NCI-H748 (cell line): ENCODE measurements around the gene MAPK1.
A peak's percentile ranks its signal among the peaks of the same experiment; 100 is the strongest.
"Not testable (repeated sequence)": the region's sequence is repeated elsewhere in the genome, so short reads cannot be mapped to it uniquely, and the experiment has no call there.

Source experiments
- DNase-seq: peaks from one replicate; lab custom pipeline; 2025; ENCODE audit not compliant: unreplicated experiment; lab: John Stamatoyannopoulos, UW

The MAPK1 gene

DNA sequence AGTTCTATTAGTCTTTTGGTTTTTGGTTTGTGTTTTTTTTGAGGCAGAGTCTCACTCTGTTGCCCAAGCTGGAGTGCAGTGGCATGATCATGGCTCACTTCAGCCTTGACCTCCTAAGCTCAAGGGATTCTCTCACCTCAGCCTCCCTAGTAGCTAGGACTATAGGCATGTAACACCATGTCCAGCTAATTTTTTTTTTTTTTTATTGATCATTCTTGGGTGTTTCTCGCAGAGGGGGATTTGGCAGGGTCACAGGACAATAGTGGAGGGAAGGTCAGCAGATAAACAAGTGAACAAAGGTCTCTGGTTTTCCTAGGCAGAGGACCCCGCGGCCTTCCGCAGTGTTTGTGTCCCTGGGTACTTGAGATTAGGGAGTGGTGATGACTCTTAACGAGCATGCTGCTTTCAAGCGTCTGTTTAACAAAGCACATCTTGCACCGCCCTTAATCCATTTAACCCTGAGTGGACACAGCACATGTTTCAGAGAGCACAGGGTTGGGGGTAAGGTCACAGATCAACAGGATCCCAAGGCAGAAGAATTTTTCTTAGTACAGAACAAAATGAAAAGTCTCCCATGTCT is 15.4 kb upstream of the MAPK1 start:
- DNase-seq: not testable (repeated sequence)

DNA sequence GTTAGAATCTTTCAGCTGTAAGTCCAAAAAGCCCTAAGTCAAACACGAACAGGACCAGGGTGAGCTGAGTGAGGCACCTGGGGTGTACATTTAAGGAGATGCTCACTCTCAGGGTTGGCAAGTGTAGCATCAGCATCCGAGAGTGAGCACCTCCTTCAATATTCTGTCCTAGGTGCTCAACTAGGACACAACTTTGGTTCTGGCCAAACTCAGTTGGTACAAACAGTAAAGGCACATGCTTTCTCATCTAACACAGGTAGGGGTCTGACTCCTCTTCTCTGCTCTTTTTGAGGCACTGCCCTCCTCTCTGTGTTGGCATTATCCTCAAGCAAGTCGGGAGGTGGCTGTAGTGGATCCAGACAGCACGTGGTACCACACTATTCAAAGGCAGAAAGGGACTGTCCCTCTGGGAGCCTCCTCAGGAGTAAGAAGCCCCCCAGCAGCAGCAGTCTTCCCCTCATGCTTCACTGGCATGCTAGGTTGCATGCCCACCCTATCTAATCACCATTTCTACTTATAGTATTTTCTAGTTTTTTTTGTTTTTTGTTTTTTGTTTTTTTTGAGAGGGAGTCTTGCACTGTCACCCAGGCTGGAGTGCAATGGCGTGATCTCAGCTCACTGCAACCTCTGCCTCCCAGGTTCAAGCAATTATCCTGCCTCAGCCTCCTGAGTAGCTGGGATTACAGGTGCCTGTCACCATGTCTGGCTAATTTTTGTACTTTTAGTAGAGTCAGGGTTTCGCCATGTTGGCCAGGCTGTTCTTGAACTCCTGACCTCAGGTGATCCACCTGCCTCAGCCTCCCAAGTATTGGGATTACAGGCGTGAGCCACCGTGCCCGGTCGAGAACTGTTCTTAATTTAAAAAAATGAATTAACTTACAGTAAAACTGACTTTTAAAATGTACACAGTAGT is 14.7 kb upstream of the MAPK1 start:
- no peak for DNase-seq

DNA sequence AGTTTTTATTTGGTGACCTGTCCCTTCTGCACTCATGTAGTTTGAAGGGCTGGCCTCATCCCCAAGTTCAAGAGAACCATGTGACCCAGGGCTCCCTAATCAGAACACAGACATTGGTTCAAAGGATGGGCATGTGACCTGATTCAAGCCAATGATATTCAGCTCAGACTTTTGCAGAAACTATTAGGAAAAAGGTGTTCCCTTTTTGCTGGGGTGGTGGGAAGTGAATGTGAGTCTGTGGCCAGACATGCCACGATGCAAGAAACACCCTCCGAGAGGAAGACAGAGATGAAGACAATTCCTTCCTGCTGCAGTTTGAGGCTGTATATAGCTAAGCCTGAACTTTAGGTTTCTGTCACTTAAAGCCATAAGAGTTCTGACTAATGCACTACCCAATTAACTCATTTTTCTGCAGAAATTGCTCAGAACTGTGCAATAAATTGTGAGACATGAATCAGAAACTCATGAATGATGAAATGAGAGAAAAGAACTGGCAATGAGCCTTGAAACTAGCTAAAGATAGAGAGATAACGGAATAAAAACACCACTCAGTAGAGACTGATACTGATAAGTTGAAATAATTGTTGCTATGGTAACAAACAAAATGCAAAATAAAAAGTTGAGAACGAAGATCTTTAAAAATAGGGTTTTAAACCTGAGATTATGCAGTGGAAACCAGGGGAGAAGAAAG is 9.2 kb upstream of the MAPK1 start:
- no peak for DNase-seq

DNA sequence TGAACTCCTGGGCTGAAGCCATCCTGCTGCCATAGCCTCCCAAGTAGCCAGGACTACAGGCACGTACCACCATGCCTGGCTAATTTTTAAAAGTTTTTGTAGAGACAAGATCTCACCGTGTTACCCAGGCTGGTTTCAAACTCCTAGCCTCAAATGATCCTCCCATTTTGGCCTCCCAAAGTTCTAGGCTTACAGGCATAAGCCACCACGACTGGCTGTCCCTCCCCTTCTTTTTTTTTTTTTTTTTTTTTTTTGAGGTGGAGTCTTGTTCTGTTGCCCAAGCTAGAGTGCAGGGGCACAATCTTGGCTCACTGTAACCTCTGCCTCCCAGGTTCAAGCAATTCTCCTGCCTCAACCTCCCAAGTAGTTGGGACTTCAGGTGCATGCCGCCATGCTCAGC is 7.5 kb upstream of the MAPK1 start:
- DNase-seq: not testable (repeated sequence)

DNA sequence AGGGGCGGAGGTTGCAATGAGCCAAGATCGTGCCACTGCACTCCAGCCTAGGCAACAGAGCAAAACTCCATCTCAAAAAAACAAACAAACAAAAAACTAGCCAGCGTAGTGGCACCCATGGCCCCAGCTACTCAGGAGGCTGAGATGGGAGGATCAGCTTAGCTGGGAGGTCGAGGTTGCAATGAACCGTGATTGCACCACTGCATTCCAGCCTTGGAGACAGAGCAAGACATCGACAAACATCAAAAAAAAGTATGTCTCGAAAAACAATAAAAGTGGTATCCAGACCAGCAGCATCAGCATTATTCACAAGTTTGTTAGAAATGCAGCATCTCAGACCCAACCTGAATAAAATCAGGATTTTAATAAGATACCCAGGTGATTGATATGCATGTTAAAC is 6.2 kb upstream of the MAPK1 start:
- no peak for DNase-seq

DNA sequence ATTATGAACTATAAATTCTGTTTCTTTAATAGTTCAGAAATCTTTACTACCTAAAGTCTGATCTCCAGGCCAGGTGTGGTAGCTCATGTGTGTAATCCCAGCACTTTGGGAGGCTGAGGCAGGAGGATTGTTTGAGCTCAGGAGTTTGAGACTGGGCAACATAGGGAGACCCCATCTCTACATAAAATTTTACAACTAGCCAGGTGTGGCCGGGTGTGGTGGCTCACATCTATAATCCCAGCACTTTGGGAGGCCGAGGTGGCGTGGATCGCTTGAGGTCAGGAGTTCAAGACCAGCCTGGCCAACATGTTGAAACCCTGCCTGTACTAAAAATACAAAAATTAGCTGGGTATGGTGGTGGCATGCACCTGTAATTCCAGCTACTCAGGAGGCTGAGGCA is 5.3 kb upstream of the MAPK1 start:
- DNase-seq: not testable (repeated sequence)

DNA sequence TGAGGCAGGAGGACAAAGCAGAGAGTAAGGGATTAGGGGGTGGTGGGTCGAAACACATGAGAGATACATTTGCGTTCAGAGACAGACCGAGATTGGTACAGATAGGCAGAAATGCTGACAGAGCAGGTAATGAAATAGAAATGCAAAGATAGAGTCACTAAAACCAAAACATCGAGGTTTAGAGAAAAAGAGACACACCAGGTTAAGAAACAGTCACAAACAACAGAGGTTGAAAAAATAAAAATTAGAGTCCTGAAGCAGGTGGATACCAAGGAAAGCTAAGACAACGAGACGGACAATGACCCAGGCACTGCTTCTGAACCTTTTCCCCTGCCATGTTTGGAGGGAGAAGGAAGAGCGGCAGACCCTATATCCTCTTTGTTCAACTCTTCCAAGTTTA is 1.2 kb upstream of the MAPK1 start:
- DNase-seq: no peak

DNA sequence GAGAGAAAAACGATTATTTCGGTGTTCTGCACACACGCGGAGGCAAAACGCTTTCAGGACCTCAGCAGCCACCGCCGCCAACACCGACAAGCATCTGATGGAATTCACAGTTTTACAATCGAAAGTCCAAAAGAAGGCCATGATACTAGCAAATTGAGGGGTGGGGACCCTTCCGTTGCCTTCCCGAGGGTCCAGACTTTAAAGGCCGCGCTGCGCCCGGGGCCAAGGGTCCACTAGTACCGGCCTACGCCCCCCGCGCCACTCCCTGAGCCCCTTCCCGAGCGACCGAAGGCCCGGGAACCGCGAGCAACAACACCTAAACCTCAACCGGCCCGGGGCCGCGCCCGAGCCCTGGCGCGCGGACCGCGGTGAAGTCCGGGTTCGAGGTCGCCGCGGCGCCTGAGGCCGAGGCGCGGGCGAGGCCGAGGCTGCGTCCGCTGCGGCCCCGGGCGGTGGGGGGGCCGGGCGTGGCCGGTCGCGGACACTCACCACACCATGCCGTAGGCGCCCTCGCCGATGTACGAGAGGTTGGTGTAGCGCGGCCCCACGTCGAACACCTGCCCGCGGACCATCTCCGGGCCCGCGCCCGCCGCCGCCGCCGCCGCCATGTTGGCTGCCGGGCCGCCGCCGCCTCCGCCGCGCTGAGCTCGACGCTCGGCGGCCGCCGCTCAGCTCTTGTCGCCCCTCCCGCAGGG is 465 bp downstream of the MAPK1 start:
- peak; percentile 58 for DNase-seq

DNA sequence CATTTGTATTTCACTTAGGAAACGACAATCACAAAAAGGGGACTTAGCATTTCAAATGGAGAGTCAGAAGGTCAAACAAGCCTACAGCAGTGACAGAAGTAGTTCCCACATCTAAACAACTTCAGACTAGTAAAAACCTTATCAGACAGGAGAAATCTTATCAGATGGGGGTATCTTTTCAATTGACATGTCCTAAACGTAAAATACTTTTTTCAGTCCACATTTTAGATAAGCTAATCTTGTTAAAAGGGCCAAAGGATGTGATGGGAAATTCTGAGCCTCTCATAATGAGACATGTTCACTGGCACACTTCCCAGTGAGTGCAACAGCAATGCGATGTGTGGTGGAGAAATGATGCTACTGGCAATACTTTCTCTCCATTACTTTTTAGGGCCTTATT is 2.4 kb downstream of the MAPK1 start:
- no peak for DNase-seq

DNA sequence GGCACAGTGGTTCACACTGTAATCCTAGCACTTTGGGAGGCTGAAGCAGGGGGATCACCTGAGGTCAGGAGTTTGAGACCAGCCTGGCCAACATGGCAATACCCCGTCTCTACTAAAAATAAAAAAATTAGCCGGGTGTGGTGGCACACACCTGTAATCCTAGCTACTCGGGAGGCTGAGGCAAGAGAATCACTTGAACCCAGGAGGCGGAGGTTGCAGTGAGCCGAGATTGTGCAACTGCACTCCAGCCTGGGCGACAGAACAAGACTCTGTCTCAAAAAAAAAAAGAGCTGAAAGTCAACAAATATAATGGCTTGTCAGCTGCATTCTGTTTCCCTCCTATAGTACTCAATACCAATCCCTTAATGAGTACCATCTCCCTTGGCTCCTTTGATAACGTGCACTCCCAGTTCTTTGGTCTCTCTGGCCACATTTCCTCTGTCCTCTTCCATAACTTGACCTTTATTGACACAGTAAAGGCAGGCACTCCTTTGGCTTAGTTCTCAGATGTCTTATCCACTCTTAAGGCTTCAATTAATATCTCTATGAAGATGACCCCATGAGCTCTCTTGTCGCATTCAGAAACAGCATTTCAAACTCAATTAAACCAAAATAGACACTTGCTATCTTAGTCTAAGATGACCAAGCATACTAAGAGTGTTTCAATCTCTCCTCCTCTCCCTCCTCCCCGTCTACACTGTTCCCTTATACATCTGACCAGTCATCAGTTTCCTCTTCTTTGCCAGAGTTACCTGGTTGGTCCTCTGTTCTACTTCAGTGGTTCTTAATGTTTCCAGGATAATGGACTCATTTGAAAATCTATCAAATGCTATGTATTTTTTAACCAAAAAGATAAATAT is 4.8 kb downstream of the MAPK1 start:
- no peak for DNase-seq

DNA sequence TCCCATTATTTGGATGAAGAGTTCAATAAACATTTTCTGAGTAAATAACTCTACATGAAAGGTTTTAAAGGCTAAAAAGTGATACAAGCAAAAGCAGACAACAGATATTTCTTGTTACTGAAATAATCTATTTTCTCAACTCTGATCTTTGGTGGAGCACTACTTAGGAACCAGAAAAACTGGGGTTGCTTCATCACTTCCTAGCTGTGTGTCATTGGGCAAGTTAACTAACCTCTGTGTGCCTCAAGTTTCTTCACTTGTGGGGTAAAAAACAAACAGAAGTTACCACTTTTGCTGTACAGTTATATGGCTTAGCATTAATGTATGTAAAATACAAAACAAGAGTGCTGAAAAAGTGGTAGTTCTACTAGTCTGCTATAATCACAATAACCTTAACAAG is 5.6 kb downstream of the MAPK1 start:
- DNase-seq: no peak

DNA sequence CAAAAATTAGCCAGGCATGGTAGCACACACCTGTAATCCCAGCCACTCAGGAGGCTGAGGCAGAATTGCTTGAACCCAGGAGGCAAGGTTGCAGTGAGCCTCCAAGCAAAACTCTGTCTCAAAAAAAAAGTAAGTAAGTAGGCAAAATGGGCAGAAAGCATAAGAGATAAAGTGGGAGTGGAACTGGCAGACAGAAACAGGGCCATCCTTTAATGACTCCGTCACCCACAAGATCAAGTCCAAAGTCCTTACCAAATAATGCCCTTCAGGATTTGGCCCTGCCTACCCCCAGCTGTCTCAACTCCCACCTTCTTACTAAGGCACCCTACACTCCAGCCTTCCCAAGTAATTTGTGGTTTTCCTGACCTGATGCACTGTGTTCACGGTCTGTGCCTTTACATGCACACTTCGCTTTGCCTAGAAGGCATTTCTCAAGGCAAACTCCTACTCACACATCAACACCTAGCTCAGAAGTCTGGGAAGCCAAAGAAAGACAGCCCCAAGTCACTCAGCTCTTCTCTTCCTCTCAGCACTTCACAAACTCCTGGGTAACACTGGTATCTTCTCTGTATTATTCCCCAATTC is 6.1 kb downstream of the MAPK1 start:
- DNase-seq: no peak

DNA sequence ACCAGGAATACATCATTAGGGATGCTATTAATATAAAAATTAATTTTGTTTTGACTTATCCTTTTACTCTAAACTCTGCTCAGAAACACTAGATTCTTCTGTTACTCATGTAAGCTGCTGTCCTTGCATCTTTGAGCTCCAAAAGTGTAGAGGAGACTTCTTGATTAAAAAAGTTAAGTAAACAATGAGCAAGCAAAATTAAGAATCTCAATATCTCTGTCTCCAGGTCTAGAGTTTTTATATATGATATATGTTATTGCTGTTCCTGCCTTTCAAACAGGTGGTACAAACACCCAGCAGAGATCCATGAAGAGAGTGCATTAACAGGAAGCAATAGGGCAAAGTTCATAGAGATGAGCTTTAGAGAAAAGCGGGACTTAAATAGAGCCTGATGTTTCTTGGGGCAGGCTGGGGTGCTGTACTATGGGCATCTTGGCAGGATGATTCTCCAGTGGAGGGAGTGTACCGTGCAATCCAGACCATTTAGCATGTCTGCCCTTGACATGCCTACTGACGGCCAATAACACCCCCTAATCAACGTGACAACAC is 6.9 kb downstream of the MAPK1 start:
- DNase-seq: no peak

DNA sequence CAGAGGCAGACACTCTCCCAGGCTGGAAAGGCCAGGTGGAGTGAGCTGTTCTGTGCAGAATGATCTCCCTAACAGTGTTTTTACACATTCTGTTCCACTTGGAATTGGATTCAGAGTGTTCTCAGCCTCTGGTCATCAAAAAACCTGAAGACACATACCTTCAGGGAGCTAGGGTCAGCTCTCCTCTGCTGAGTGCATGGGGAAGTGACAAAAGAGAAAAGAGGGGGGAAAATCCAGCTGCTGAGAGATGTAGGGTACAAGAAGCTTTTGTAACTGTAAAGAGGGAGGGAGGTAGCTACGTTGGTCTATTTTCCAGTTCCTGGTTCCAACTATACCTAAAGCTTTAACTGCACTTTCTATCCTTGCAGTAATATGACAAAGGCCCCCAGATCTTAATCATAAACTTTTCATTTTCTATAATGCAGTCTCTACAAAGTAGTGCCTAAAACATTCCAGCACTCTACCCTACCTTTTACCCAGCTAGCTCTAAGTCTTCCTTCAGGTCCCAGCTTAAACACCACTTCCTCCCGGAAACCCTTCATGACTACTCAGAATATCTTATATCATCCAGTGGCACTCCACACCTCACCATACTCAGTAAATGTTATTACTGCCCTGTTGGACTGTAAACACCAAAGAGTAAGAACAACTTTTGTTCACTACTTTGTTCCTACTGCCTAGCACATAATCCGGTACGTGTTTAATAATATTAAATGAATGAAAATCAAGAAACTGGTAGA is 9.2 kb downstream of the MAPK1 start:
- DNase-seq: no peak

DNA sequence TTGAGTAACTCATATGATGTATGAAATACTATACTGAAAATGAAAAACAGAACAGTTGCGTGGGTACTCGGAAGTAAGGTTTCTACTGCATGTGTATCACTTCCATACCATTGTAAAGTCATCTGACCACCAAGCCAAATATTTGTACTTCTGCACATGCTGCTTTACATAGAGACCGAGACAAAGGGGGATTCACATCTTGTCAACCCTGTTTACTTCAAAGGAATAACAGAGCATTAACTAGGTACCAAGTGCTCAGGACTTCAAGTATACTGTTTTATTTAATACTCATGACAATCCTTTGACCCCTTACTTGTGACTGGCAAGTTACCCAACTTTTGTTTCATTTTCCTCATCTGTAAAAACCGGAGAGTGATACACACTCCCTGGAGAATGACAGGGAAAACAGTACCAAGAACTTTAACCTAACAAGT is 9.9 kb downstream of the MAPK1 start:
- DNase-seq: peak; percentile 2

DNA sequence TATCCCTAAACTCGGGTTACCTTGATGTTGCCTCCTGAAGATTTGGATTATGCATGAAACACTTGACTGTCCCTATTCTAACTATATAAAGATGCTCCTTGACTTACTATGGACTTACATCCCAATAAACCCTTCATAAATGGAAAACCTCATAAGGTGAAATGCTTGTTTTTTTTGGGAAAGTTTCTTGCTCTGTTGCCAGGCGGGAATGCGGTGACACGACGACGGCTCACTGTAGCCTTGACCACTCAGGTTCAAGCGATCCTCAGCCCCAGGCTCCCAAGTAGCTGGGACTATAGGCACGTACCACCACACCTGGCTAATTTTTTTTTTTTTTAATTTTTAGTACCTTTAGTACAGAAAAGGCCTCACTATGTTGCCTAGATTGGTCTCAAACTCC is 10.6 kb downstream of the MAPK1 start:
- DNase-seq: no peak

DNA sequence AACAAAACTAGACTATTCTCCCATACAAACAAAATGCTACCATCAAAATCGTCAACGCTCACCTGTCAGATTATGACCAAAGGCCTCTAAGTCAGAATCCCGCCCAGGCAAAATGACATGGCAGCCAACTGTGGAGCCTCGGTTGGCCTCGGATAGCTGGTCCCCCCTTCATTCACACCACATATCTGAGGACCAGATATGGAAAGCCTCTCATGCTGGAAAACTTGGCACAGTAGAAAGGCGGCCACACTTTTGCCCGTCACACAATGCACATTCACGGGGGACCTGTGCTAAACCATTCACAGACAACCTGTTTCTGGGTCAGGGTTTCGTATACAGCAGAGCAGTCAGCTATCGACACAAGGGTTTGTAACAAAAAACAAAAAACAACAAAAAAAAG is 11.2 kb downstream of the MAPK1 start:
- no peak for DNase-seq

DNA sequence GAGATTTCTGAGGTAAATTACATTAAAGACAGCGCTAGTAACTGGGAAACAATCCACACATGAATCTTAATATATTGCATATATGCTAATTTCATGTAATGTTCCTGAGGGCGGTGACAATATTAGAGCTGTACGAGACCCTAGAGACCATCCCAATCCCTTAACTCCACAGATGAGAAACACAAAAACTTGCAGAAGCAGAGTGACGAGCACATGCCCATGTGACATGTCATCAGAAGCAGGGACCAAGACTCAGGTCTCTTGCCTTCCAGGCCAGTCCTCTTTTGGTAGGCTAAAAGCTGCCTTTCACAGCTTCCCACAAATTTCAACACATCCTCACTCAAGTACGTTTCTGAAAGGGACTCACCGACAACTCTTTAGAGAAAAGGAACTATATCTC is 11.8 kb downstream of the MAPK1 start:
- DNase-seq: no peak

DNA sequence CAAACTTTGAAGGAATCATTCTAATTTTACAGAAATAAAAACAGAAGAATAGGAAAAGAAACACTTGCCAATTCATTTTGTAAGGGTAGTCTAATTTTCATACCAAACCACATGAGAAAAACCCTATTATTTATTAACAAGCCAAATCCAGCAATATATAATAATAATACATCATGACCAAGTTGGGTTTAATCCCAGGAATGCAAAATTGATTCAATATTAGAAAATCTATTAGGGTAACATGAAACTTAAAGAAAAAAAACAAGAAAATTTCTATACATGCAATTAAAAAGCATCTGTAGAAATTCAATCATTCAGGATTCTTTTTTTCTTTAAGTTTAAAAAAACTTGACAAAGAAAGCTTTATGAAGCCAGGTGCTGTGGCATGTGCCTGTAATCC is 16.8 kb downstream of the MAPK1 start:
- no peak for DNase-seq
